ENCODE results near the gene BCAR1. TPM values are rescaled to one million over a fixed set of nuclear protein-coding genes. Genes with fewer than 3 reads are reported as not detected.

The BCAR1 gene
- total RNA-seq, 1 experiment from 2014 or later, result 95.6 TPM

- H3K36me3 Mint-ChIP-seq, result no peaks in the 10 kb centered on the region
- DNase-seq (ENCODE audit: low spot score) (no peak), ATAC-seq (no peak)
- H3K4me1 Mint-ChIP-seq, result peaks cover 9% of the 10 kb centered on the region
- no peaks in the 10 kb centered on the region; the same call in 1 of the 2 replicates for H3K27me3 Mint-ChIP-seq (ENCODE audit: low read depth)
- no peak overlapping the region for H3K27ac Mint-ChIP-seq
- H3K4me3 Mint-ChIP-seq, result no peak overlapping the region
- no peaks in the 10 kb centered on the region for H3K9me3 Mint-ChIP-seq
- ChIA-PET CTCF (interaction anchor here (1.2 to 4.2 kb wide), 2 partner anchors 37 to 190 kb away, joined by 3 to 47 read pairs; no protein-coding TSS in a partner anchor), POLR2A (no interaction called here)
- no peak for TF ChIP-seq GABPB1 (CRISPR knock-in tag; IDR thresholded peaks at IDR 0.05)
- TF ChIP-seq CBFB (CRISPR knock-in tag; IDR thresholded peaks at IDR 0.05; ENCODE audit: low read depth), result no peak
- TF ChIP-seq, protein P1, sequence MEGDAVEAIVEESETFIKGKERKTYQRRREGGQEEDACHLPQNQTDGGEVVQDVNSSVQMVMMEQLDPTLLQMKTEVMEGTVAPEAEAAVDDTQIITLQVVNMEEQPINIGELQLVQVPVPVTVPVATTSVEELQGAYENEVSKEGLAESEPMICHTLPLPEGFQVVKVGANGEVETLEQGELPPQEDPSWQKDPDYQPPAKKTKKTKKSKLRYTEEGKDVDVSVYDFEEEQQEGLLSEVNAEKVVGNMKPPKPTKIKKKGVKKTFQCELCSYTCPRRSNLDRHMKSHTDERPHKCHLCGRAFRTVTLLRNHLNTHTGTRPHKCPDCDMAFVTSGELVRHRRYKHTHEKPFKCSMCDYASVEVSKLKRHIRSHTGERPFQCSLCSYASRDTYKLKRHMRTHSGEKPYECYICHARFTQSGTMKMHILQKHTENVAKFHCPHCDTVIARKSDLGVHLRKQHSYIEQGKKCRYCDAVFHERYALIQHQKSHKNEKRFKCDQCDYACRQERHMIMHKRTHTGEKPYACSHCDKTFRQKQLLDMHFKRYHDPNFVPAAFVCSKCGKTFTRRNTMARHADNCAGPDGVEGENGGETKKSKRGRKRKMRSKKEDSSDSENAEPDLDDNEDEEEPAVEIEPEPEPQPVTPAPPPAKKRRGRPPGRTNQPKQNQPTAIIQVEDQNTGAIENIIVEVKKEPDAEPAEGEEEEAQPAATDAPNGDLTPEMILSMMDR (IDR thresholded peaks at IDR 0.05), result no peak
- TF ChIP-seq, protein P2, sequence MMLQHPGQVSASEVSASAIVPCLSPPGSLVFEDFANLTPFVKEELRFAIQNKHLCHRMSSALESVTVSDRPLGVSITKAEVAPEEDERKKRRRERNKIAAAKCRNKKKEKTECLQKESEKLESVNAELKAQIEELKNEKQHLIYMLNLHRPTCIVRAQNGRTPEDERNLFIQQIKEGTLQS (CRISPR knock-in tag; conservative IDR thresholded peaks at IDR 0.05), result no peak
- no peak for TF ChIP-seq IRF2 (CRISPR knock-in tag; IDR thresholded peaks at IDR 0.05; ENCODE audit: borderline replicate concordance, low read depth)
- TF ChIP-seq SMAD4 (CRISPR knock-in tag; IDR thresholded peaks at IDR 0.05), result no peak
- no peak for TF ChIP-seq ATF2 (CRISPR knock-in tag; IDR thresholded peaks at IDR 0.05; ENCODE audit: borderline replicate concordance, low read depth)
- TF ChIP-seq, protein P3, sequence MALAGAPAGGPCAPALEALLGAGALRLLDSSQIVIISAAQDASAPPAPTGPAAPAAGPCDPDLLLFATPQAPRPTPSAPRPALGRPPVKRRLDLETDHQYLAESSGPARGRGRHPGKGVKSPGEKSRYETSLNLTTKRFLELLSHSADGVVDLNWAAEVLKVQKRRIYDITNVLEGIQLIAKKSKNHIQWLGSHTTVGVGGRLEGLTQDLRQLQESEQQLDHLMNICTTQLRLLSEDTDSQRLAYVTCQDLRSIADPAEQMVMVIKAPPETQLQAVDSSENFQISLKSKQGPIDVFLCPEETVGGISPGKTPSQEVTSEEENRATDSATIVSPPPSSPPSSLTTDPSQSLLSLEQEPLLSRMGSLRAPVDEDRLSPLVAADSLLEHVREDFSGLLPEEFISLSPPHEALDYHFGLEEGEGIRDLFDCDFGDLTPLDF (CRISPR knock-in tag; IDR thresholded peaks at IDR 0.05), result no peak
- TF ChIP-seq NR1H2 (CRISPR knock-in tag; IDR thresholded peaks at IDR 0.05), result no peak
- TF ChIP-seq ZNF219 (CRISPR knock-in tag; IDR thresholded peaks at IDR 0.05; ENCODE audit: borderline replicate concordance), result no peak
- TF ChIP-seq SMAD3 (CRISPR knock-in tag; IDR thresholded peaks at IDR 0.05; ENCODE audit: borderline replicate concordance), result no peak
- no peak for TF ChIP-seq MXD4 (CRISPR knock-in tag; IDR thresholded peaks at IDR 0.05; ENCODE audit: borderline replicate concordance)
- TF ChIP-seq, protein P4, sequence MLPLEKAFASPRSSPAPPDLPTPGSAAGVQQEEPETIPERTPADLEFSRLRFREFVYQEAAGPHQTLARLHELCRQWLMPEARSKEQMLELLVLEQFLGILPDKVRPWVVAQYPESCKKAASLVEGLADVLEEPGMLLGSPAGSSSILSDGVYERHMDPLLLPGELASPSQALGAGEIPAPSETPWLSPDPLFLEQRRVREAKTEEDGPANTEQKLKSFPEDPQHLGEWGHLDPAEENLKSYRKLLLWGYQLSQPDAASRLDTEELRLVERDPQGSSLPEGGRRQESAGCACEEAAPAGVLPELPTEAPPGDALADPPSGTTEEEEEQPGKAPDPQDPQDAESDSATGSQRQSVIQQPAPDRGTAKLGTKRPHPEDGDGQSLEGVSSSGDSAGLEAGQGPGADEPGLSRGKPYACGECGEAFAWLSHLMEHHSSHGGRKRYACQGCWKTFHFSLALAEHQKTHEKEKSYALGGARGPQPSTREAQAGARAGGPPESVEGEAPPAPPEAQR (CRISPR knock-in tag; IDR thresholded peaks at IDR 0.05), result no peak
- TF ChIP-seq TP53 (CRISPR knock-in tag; IDR thresholded peaks at IDR 0.05), result no peak
- no peak for TF ChIP-seq FOXP1 (CRISPR knock-in tag; IDR thresholded peaks at IDR 0.05; ENCODE audit: borderline replicate concordance)
- no peak for TF ChIP-seq GRHL2 (CRISPR knock-in tag; IDR thresholded peaks at IDR 0.05; ENCODE audit: insufficient replicate concordance, severe bottlenecking)
- no peak for TF ChIP-seq USF1 (CRISPR knock-in tag; IDR thresholded peaks at IDR 0.05)
These were observed 55.3 kb downstream of the BCAR1 start for GRCh38 chr16:75195811-75196790.

Data from WTC11 (cell line).